WERI-Rb-1 (cell line): Measurements from ENCODE around the gene HAAO.

Experiments used
- DNase-seq: peaks from one replicate; pipeline ENCODE4 v3.0.0-alpha.2; 2020
- H3K27ac ChIP-seq: fragments of 250-450 bp; sonication (Bioruptor Pico); 2 replicates; pipeline ENCODE4 v1.5.1; 2020; ENCODE audit warnings: mild to moderate bottlenecking, moderate library complexity
- H3K27me3 ChIP-seq: fragments of 250-450 bp; sonication (Bioruptor Pico); 2 replicates; pipeline ENCODE4 v1.5.1; 2021; ENCODE audit warnings: mild to moderate bottlenecking, low read depth, moderate library complexity; ENCODE audit not compliant: insufficient read depth, severe bottlenecking
- H3K36me3 ChIP-seq: fragments of 250-450 bp; sonication (Bioruptor Pico); 2 replicates; pipeline ENCODE4 v1.5.1; 2020; ENCODE audit warnings: mild to moderate bottlenecking, moderate library complexity
- H3K4me3 ChIP-seq: 2 replicates; pipeline ENCODE4 v1.5.1; 2011; ENCODE audit warnings: low read depth, mild to moderate bottlenecking, control low read depth, low read length
- H3K9me3 ChIP-seq: fragments of 250-450 bp; sonication (Bioruptor Pico); 2 replicates; pipeline ENCODE4 v1.5.1; 2021; ENCODE audit warnings: mild to moderate bottlenecking, moderate library complexity; ENCODE audit not compliant: severe bottlenecking
- CTCF ChIP-seq: IDR thresholded peaks from 2 replicates; pipeline ENCODE4 v1.5.1; 2011; ENCODE audit warnings: low read depth, mild to moderate bottlenecking, control low read depth, inconsistent platforms, low read length

HAAO gene

GRCh38 chr2:42792583-42793333 is at the start of gene HAAO:
Gene HAAO, minus strand, starts transcription at chr2:42792583. Its CDS starts 47 bp downstream, at chr2:42792536.
- Histone ChIP-seq H3K27ac (no peak within 1 kb of the TSS), H3K36me3 (no peaks in the 10 kb centered on the region), H3K9me3 (peaks cover 6% of the 10 kb centered on the region), H3K27me3 (no peaks in the 10 kb centered on the region), H3K4me3 (no peak within 1 kb of the TSS)
- no peak for TF ChIP-seq CTCF
- DNase-seq = no peak

- DNase-seq = no peak
These were observed 49.0 kb upstream of the HAAO start for GRCh38 chr2:42841344-42841743.

GRCh38 chr2:42840760-42841159 is 48.4 kb upstream of the HAAO start:
- H3K9me3 ChIP-seq = no peaks in the 10 kb centered on the region
- TF ChIP-seq CTCF = no peak
- no peak overlapping the region for H3K27ac ChIP-seq
- H3K4me3 ChIP-seq = no peak overlapping the region
- no peaks in the 10 kb centered on the region for H3K27me3 ChIP-seq
- no peak for DNase-seq
- no peaks in the 10 kb centered on the region for H3K36me3 ChIP-seq

More at GRCh38 chr2:42841344-42841743, 49.0 kb upstream of the HAAO start:
- Histone ChIP-seq H3K4me3 (no peak overlapping the region), H3K9me3 (no peaks in the 10 kb centered on the region), H3K36me3 (no peaks in the 10 kb centered on the region), H3K27ac (no peak overlapping the region), H3K27me3 (no peaks in the 10 kb centered on the region)
- TF ChIP-seq CTCF = no peak

GRCh38 chr2:42839809-42840501 is 47.6 kb upstream of the HAAO start:
- Histone ChIP-seq H3K4me3 (no peak overlapping the region), H3K27ac (no peak overlapping the region), H3K9me3 (no peaks in the 10 kb centered on the region), H3K27me3 (no peaks in the 10 kb centered on the region), H3K36me3 (no peaks in the 10 kb centered on the region)
- no peak for TF ChIP-seq CTCF
- no peak for DNase-seq

GRCh38 chr2:42838133-42838532 is 45.8 kb upstream of the HAAO start:
- no peaks in the 10 kb centered on the region for H3K27me3 ChIP-seq
- no peak overlapping the region for H3K27ac ChIP-seq
- no peak overlapping the region for H3K4me3 ChIP-seq
- no peak for TF ChIP-seq CTCF
- no peaks in the 10 kb centered on the region for H3K9me3 ChIP-seq
- no peak for DNase-seq
- no peaks in the 10 kb centered on the region for H3K36me3 ChIP-seq
